B cell (primary cell): ENCODE results near the gene PRTFDC1. TPM values are rescaled to one million over a fixed set of nuclear protein-coding genes. Genes with fewer than 3 reads are reported as not detected.
A peak's percentile ranks its signal among the peaks of the same experiment; 100 is the strongest.

Experiments
- ATAC-seq: fragments of 200-7000 bp; cut with Tn5 transposase; one replicate; pipeline ENCODE4 v1.10.0; 2021; ENCODE audit warnings: low read depth, mild to moderate bottlenecking, moderate number of reproducible peaks, moderate library complexity
- CTCF ChIA-PET: fragments of 350-600 bp; sonication (Branson Sonifier 250); formaldehyde crosslinking; loops from one replicate; lab custom pipeline; 2021; ENCODE audit warnings: antibody characterized with exemption, inconsistent platforms; lab: Charles Lee
- POLR2A ChIA-PET: fragments of 350-600 bp; sonication (Branson Sonifier 250); formaldehyde crosslinking; loops from one replicate; lab custom pipeline; 2021; ENCODE audit warnings: antibody characterized with exemption; lab: Charles Lee
- DNase-seq: peaks from one replicate; pipeline ENCODE4 v3.0.0; 2013
- H2AFZ ChIP-seq: 2 replicates; pipeline ENCODE4 v1.6.1; 2012; ENCODE audit warnings: mild to moderate bottlenecking, low read depth, low read length; ENCODE audit not compliant: insufficient read depth, poor library complexity, severe bottlenecking
- H3K27ac ChIP-seq, 2 donors: 1 replicate in 1 of 2; 2 replicates in 1 of 2; pipeline ENCODE4 v1.5.1; 2012 to 2013; ENCODE audit warnings: low read length in 2 of 2, mild to moderate bottlenecking in 2 of 2, moderate library complexity in 1 of 2
- H3K27me3 ChIP-seq, 4 experiments: fragments of 200-600 bp in 1 of 4; sonication (generic) in 1 of 4; replicated peaks in 1 of 4; 1 replicate in 2 of 4; 2 replicates in 2 of 4; pipeline versions ENCODE4 v1.6.1 to v1.7.0; 2013 to 2016; ENCODE audit warnings: low read length in 3 of 4, mild to moderate bottlenecking in 2 of 4, mixed read lengths in 1 of 4, moderate library complexity in 1 of 4; ENCODE audit not compliant: insufficient read depth in 4 of 4, control insufficient read depth in 3 of 4; ENCODE audit errors: control extremely low read depth in 1 of 4
- H3K36me3 ChIP-seq, 2 experiments: replicated peaks in 1 of 2; 1 replicate in 1 of 2; 2 replicates in 1 of 2; pipeline versions ENCODE4 v1.6.1 to v1.7.1; 2013; ENCODE audit warnings: low read length in 1 of 2; ENCODE audit not compliant: insufficient read depth in 2 of 2, control insufficient read depth in 1 of 2; ENCODE audit errors: control extremely low read depth in 1 of 2, extremely low read depth in 1 of 2
- H3K4me1 ChIP-seq, 2 donors: fragments of 200-600 bp in 1 of 2; sonication (generic) in 1 of 2; 1 replicate in 1 of 2; 2 replicates in 1 of 2; pipeline versions ENCODE4 v1.5.1 to v1.6.1; 2013 to 2017; ENCODE audit warnings: low read length in 2 of 2; ENCODE audit not compliant: control insufficient read depth in 2 of 2, insufficient read depth in 2 of 2
- H3K4me2 ChIP-seq: replicated peaks from 2 replicates; pipeline ENCODE3; 2012; ENCODE audit warnings: mild to moderate bottlenecking, low read depth, low read length; ENCODE audit not compliant: poor library complexity, severe bottlenecking
- H3K4me3 ChIP-seq, 5 experiments: fragments of 200-600 bp in 1 of 5; sonication (generic) in 1 of 5; 1 replicate in 3 of 5; 2 replicates in 2 of 5; pipeline versions ENCODE4 v1.5.1 to v1.7.0; 2011 to 2016; ENCODE audit warnings: low read length in 4 of 5, mild to moderate bottlenecking in 4 of 5, low read depth in 2 of 5, control low read depth in 1 of 5, moderate library complexity in 1 of 5; ENCODE audit not compliant: insufficient read depth in 1 of 5; ENCODE audit errors: control extremely low read depth in 1 of 5, extremely low read depth in 1 of 5
- H3K79me2 ChIP-seq: fragments of 200-600 bp; sonication (generic); one replicate; pipeline ENCODE4 v1.6.0; 2016; ENCODE audit warnings: low read length; ENCODE audit not compliant: control insufficient read depth, insufficient read depth
- H3K9ac ChIP-seq: fragments of 200-600 bp; sonication (generic); 2 replicates; pipeline ENCODE4 v1.6.1; 2017; ENCODE audit warnings: mild to moderate bottlenecking, low read length, moderate library complexity
- H3K9me3 ChIP-seq, 3 donors: one replicate each; pipeline versions ENCODE4 v1.6.1 to v1.7.1; 2013; ENCODE audit warnings: low read length in 2 of 3; ENCODE audit not compliant: control insufficient read depth in 2 of 3, insufficient read depth in 1 of 3; ENCODE audit errors: control extremely low read depth in 1 of 3
- H4K20me1 ChIP-seq: 2 replicates; pipeline ENCODE4 v1.6.0; 2012; ENCODE audit warnings: mild to moderate bottlenecking, low read length; ENCODE audit not compliant: insufficient read depth, control insufficient read depth, poor library complexity, severe bottlenecking
- H3K27ac Mint-ChIP-seq: one replicate; pipeline ENCODE4 v1.8.0; 2021; ENCODE audit warnings: mixed read lengths
- H3K27me3 Mint-ChIP-seq: one replicate; pipeline ENCODE4 v1.8.0; 2021; ENCODE audit warnings: mixed read lengths
- H3K4me1 Mint-ChIP-seq: one replicate; pipeline ENCODE4 v1.8.0; 2021; ENCODE audit warnings: mixed read lengths
- H3K4me3 Mint-ChIP-seq: one replicate; pipeline ENCODE4 v1.8.0; 2021; ENCODE audit warnings: mixed read lengths
- H3K9me3 Mint-ChIP-seq: one replicate; pipeline ENCODE4 v1.8.0; 2022; ENCODE audit warnings: mixed read lengths; ENCODE audit not compliant: insufficient read depth
- EZH2 ChIP-seq: IDR thresholded peaks from 2 replicates; pipeline ENCODE4 v1.6.1; 2012; ENCODE audit warnings: borderline replicate concordance, low read depth, mild to moderate bottlenecking, moderate library complexity, low read length; ENCODE audit not compliant: insufficient read depth, poor library complexity, severe bottlenecking
- WGBS: methylation state at CpG from one replicate; pipeline ENCODE4 v1.1.5; 2013; ENCODE audit warnings: missing lambda C conversion rate; ENCODE audit not compliant: insufficient coverage; 5-methylcytosine and 5-hydroxymethylcytosine counted together
- intact Hi-C: fragments of 100-400 bp; cut with micrococcal nuclease; formaldehyde crosslinking; loops from one replicate; pipeline ENCODE4 v1.10.0; 2022
- polyA plus RNA-seq: library from polyadenylated mRNA; depleted of rRNA; stranded (reverse); fragments of >200 nt; gene quantifications from 2 replicates; pipeline ENCODE4 v1.2.3, GENCODE V29; 2012
- total RNA-seq, 2 donors: library from RNA; stranded (reverse); fragments of 120-200 nt in 1 of 2; gene quantifications; 1 replicate in 1 of 2; 2 replicates in 1 of 2; pipeline versions ENCODE4 v1.2.3 to v1.2.4, GENCODE V29; 2013 to 2022
- TF ChIP-seq, protein P1 (sequence below): fragments of 200-600 bp; IDR thresholded peaks from one replicate; pipeline ENCODE4 v1.8.0; 2022; ENCODE audit warnings: antibody characterized with exemption, mild to moderate bottlenecking

PRTFDC1 gene
- total and polyA plus RNA-seq, 2 donors (not counting 1 experiment from before 2014, with no cell fraction given) = 0.63 TPM; not detected in 1

- Histone ChIP-seq H4K20me1 (no peaks in the 10 kb centered on the region), H3K27me3 (no peaks in the 10 kb centered on the region), H3K4me2 (no peak overlapping the region), H2AFZ (no peak overlapping the region), H3K9me3 (peaks cover 0 to 1% (median 0%) of the 10 kb centered on the region in 3 donors), H3K27ac (no peak overlapping the region), H3K4me3 (no peak overlapping the region), H3K79me2 (no peaks in the 10 kb centered on the region), H3K36me3 (no peaks in the 10 kb centered on the region), H3K9ac (no peak overlapping the region), H3K4me1 (peaks cover 9 to 13% of the 10 kb centered on the region in 2 donors)
- ChIA-PET CTCF (no interaction called here), POLR2A (no interaction called here)
- intact Hi-C loops = loop anchor here (5.0 kb wide), 1 partner anchor 38 kb away; the partner anchor contains the start of gene PRTFDC1
- ATAC-seq = no peak
- H3K27me3 Mint-ChIP-seq = no peaks in the 10 kb centered on the region
- H3K27ac Mint-ChIP-seq = no peak overlapping the region
- 100% methylated on average over 1 of the region's 1 CpG for WGBS
- no peak for DNase-seq
- no peaks in the 10 kb centered on the region for H3K9me3 Mint-ChIP-seq
- no peak overlapping the region for H3K4me3 Mint-ChIP-seq
- peaks cover 20% of the 10 kb centered on the region for H3K4me1 Mint-ChIP-seq
- TF ChIP-seq EZH2 = no peak
- TF ChIP-seq, protein P1, sequence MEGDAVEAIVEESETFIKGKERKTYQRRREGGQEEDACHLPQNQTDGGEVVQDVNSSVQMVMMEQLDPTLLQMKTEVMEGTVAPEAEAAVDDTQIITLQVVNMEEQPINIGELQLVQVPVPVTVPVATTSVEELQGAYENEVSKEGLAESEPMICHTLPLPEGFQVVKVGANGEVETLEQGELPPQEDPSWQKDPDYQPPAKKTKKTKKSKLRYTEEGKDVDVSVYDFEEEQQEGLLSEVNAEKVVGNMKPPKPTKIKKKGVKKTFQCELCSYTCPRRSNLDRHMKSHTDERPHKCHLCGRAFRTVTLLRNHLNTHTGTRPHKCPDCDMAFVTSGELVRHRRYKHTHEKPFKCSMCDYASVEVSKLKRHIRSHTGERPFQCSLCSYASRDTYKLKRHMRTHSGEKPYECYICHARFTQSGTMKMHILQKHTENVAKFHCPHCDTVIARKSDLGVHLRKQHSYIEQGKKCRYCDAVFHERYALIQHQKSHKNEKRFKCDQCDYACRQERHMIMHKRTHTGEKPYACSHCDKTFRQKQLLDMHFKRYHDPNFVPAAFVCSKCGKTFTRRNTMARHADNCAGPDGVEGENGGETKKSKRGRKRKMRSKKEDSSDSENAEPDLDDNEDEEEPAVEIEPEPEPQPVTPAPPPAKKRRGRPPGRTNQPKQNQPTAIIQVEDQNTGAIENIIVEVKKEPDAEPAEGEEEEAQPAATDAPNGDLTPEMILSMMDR = no peak
Measured at GRCh38 chr10:24914148-24914547, 38.3 kb downstream of the PRTFDC1 start.

- H3K4me1 ChIP-seq = peaks cover 12 to 13% of the 10 kb centered on the region in 2 donors
- H4K20me1 ChIP-seq = no peaks in the 10 kb centered on the region
- CTCF ChIA-PET = no interaction called here
- Mint-ChIP-seq H3K4me3 (peak overlapping the region; percentile 4), H3K27ac (no peak overlapping the region), H3K4me1 (peaks cover 20% of the 10 kb centered on the region), H3K27me3 (no peaks in the 10 kb centered on the region), H3K9me3 (no peaks in the 10 kb centered on the region)
- no peak overlapping the region for H3K4me3 ChIP-seq
- peak; percentile 24 for DNase-seq
- peaks cover 0 to under 1% (median 0%) of the 10 kb centered on the region in 3 donors for H3K9me3 ChIP-seq
- ATAC-seq = peak; percentile 33
- H3K27ac ChIP-seq = no peak overlapping the region
- H3K79me2 ChIP-seq = no peaks in the 10 kb centered on the region
- no peaks in the 10 kb centered on the region for H3K36me3 ChIP-seq
- TF ChIP-seq, protein P1 = no peak
- TF ChIP-seq EZH2 = no peak
- H3K4me2 ChIP-seq = no peak overlapping the region
- no peaks in the 10 kb centered on the region for H3K27me3 ChIP-seq
- no peak overlapping the region for H2AFZ ChIP-seq
- no peak overlapping the region for H3K9ac ChIP-seq
- WGBS = no CpG with 5 or more reads among the region's 2 CpGs
- POLR2A ChIA-PET = no interaction called here
- intact Hi-C loops = loop anchor here (5.0 kb wide), 1 partner anchor 40 kb away; the partner anchor contains the start of gene PRTFDC1
Measured at GRCh38 chr10:24912215-24912614, 40.2 kb downstream of the PRTFDC1 start.
